ENCODE results near the gene DNASE1L3.

Gene DNASE1L3

DNA sequence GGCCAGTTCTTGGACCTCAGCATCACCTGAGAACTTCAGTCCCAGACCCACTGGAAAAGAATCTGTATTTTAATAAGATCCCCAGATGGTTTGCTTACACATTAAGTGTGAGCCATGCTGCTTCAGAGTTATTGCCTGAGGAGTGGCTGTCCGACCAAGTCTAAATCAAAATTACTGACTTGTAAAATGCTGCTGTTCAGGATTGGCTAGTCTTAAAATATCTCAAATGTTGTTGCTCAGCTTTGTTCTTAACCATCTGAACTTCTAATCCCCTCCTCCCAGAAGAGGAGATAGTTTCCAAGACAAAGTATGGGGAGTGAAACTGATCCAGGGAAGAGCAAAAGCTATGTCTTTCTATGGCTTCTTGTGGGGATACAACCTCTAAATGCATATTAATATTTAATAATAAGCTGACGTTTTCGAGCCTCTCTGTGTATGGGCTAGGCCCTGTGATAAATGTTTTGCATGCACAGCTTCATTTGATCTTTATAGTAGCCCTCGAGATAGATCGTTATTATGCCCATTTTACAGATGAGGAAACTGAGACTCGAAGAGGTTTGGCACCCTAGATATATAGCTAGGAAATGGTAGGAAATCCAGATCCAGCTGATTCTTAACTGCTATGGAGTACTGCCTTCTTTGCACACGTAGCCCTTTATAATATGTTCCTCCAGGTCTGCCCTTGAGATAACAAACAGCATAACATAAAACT lies 52.2 kb downstream of the DNASE1L3 start:
- Histone ChIP-seq H3K4me3 (no peak overlapping the region), H3K27ac (no peak overlapping the region)
- TF ChIP-seq CTCF (IDR thresholded peaks at IDR 0.05) = no peak
- no peak for DNase-seq (ENCODE audit: low spot score)

DNA sequence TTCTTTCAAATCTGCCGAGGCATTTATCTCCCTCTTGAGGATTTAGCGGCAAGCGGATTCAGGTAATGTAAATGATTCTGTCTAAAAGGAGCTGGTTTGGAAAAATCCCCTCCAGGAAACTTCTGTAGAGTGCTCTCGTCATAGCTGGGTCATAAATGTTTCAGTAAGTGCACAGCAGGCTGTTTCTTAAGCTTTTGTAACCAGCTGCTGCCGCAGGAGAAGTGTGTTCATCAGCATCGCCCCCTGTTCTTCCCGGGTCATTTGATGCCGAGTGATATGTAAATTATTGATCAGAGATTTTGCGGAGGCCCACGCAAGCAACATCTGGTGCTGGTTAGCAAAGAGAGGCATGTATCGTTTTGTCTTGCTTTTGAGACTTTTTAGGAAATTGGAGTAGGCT lies 53.1 kb downstream of the DNASE1L3 start:
- no peak overlapping the region for H3K4me3 ChIP-seq
- no peak for DNase-seq (ENCODE audit: low spot score)
- H3K27ac ChIP-seq = no peak overlapping the region
- no peak for TF ChIP-seq CTCF (IDR thresholded peaks at IDR 0.05)

DNA sequence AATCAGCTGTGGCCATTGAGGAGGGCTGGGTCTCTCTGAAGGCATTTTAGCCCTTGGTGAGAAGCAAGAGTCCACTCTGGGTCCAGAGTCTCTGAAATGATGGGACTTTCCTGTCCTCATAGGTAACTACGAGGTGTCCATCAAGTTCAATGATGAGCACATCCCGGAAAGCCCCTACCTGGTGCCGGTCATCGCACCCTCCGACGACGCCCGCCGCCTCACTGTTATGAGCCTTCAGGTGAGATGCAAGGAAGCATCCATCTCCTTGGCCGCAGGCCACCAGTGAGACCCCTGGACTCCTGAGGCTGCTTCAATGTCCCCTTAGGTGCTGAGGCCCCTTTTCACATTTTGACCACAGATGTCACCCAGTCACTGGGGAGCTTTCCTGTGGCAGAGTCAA lies 54.9 kb downstream of the DNASE1L3 start:
- TF ChIP-seq CTCF (IDR thresholded peaks at IDR 0.05) = no peak
- no peak for DNase-seq (ENCODE audit: low spot score)
- Histone ChIP-seq H3K4me3 (no peak overlapping the region), H3K27ac (no peak overlapping the region)

GRCh38 chr3:58154626-58155449 lies 55.9 kb downstream of the DNASE1L3 start:
- DNase-seq (ENCODE audit: low spot score) = no peak
- no peak overlapping the region for H3K27ac ChIP-seq
- H3K4me3 ChIP-seq = no peak overlapping the region
- no peak for TF ChIP-seq CTCF (IDR thresholded peaks at IDR 0.05)

DNA sequence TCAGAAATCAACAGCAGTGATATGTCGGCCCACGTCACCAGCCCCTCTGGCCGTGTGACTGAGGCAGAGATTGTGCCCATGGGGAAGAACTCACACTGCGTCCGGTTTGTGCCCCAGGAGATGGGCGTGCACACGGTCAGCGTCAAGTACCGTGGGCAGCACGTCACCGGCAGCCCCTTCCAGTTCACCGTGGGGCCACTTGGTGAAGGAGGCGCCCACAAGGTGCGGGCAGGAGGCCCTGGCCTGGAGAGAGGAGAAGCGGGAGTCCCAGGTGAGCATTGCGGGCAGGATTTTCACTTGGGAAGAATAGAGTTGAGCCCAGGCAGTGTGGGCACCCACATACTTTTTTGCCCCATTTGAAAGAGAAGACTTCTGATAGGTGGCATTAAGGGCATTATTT lies 57.4 kb downstream of the DNASE1L3 start:
- no peak for TF ChIP-seq CTCF (IDR thresholded peaks at IDR 0.05)
- Histone ChIP-seq H3K27ac (no peak overlapping the region), H3K4me3 (no peak overlapping the region)
- DNase-seq (ENCODE audit: low spot score) = no peak

DNA sequence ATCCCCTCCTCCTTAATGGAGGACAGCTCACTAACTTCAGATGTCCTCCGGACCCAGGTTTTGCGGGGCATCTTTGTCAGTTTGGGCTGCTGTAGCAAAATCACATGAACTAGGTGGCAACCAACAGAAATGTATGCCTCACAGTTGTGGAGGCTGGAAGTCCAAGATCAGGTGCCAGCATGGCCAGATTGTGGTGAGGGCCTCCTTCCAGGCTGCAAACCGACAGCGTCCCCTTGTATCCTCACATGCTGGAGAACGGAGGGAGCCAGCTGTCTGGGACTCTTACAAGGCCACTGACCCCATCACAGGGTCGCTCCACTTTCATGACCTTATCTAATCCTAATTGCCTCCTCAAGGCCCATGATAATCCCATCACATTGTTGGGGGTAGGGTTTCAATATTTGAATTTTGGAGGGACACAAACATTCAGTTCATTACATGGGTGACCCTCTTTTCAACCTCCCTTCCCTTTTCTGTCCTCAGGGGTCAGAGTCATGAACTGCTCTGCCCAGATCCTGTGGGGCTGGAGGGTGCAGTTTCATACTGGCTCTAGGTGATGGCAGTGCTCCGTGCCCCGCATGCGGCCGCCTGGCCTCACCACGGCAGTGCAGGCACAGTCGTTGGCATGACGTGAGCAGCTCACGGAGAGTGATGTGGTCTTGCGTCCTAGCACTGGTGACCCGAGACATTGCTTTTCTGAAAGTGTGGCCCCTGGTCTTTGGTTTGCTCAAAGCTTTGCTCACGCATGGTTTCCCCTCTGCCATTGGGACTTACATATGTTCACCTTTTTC lies 58.4 kb downstream of the DNASE1L3 start:
- no peak for TF ChIP-seq CTCF (IDR thresholded peaks at IDR 0.05)
- H3K4me3 ChIP-seq = no peak overlapping the region
- no peak for DNase-seq (ENCODE audit: low spot score)
- peak overlapping the region in 1 of 2 donors; percentile 28 for H3K27ac ChIP-seq

Data from coronary artery (tissue), 2 donors.